GM21423 (cell line): ENCODE measurements around the gene STRN3.
A peak's percentile ranks its signal among the peaks of the same experiment; 100 is the strongest.

Source experiments
- ATAC-seq: cut with Tn5 transposase; IDR thresholded peaks from one replicate; pipeline ENCODE4 v1.9.1; 2021; ENCODE audit warnings: mild to moderate bottlenecking, moderate library complexity; ENCODE audit not compliant: unreplicated experiment

The STRN3 gene

GRCh38 chr14:30875788-30876053 is 150.5 kb downstream of the STRN3 start:
- no peak for ATAC-seq

GRCh38 chr14:30874999-30875787 is 151.0 kb downstream of the STRN3 start:
- peak; percentile 18 for ATAC-seq

GRCh38 chr14:30874120-30874998 is 151.8 kb downstream of the STRN3 start, which contains the start of gene COCH:
COCH (plus strand) TSS chr14:30874559; CDS start chr14:30874939, 380 bp downstream.
- ATAC-seq = peak; percentile 83

GRCh38 chr14:30873308-30874119 is 152.7 kb downstream of the STRN3 start:
- ATAC-seq = no peak

- no peak for ATAC-seq
Observed at GRCh38 chr14:30872602-30873001, 153.6 kb downstream of the STRN3 start.

- ATAC-seq = no peak
Observed at GRCh38 chr14:30869551-30870155, 156.5 kb downstream of the STRN3 start.

GRCh38 chr14:30868736-30869135 is 157.4 kb downstream of the STRN3 start:
- no peak for ATAC-seq

- no peak for ATAC-seq
Observed at GRCh38 chr14:30864934-30865333, 161.2 kb downstream of the STRN3 start.

GRCh38 chr14:30861200-30861599 is 165.0 kb downstream of the STRN3 start:
- no peak for ATAC-seq

- ATAC-seq = peak; percentile 78
Observed at GRCh38 chr14:30855345-30856037, 170.7 kb downstream of the STRN3 start.

GRCh38 chr14:30854492-30854891 is 171.7 kb downstream of the STRN3 start:
- ATAC-seq = no peak

- ATAC-seq = no peak
Observed at GRCh38 chr14:30853946-30854345, 172.2 kb downstream of the STRN3 start.

GRCh38 chr14:30849983-30850382 is 176.2 kb downstream of the STRN3 start:
- ATAC-seq = no peak

- peak; percentile 91 for ATAC-seq
Observed at GRCh38 chr14:30849354-30849753, 176.8 kb downstream of the STRN3 start.

- no peak for ATAC-seq
Observed at GRCh38 chr14:30848449-30849240, 177.5 kb downstream of the STRN3 start.
